KMS-11 (cell line): ENCODE data around the gene PDCD4.

Source experiments
- H2AFZ ChIP-seq: fragments of 200-600 bp; sonication (generic); 2 replicates; pipeline ENCODE4 v1.6.1; 2016; ENCODE audit warnings: antibody characterized with exemption, mixed run types, low read depth
- H3K27ac ChIP-seq: fragments of 200-600 bp; sonication (generic); 2 replicates; pipeline ENCODE4 v1.6.1; 2016; ENCODE audit warnings: mild to moderate bottlenecking, mixed run types
- H3K27me3 ChIP-seq: fragments of 200-600 bp; sonication (generic); 2 replicates; pipeline ENCODE4 v1.6.1; 2017; ENCODE audit warnings: mild to moderate bottlenecking, low read depth, mixed run types, moderate library complexity; ENCODE audit not compliant: insufficient read depth
- H3K36me3 ChIP-seq: fragments of 200-600 bp; sonication (generic); 2 replicates; pipeline ENCODE4 v1.6.1; 2017; ENCODE audit warnings: mild to moderate bottlenecking, mixed run types; ENCODE audit not compliant: insufficient read depth
- H3K4me1 ChIP-seq: fragments of 200-600 bp; sonication (generic); 2 replicates; pipeline ENCODE4 v1.6.1; 2016; ENCODE audit warnings: mild to moderate bottlenecking, low read depth, mixed run types; ENCODE audit not compliant: poor library complexity, severe bottlenecking
- H3K4me2 ChIP-seq: fragments of 200-600 bp; sonication (generic); 2 replicates; pipeline ENCODE4 v1.7.0; 2016; ENCODE audit warnings: mild to moderate bottlenecking, mixed run types
- H3K4me3 ChIP-seq: fragments of 200-600 bp; sonication (generic); IDR thresholded peaks from 2 replicates; pipeline ENCODE4 v1.6.1; 2017; ENCODE audit warnings: low read depth, low read length, mixed read lengths; ENCODE audit not compliant: insufficient read depth
- H3K79me2 ChIP-seq: fragments of 200-600 bp; sonication (generic); 2 replicates; pipeline ENCODE4 v1.6.1; 2016; ENCODE audit warnings: low read depth, mixed run types; ENCODE audit not compliant: insufficient read depth
- H3K9ac ChIP-seq: fragments of 200-600 bp; sonication (generic); 2 replicates; pipeline ENCODE4 v1.6.1; 2016; ENCODE audit warnings: mild to moderate bottlenecking, mixed run types
- H4K20me1 ChIP-seq: fragments of 200-600 bp; sonication (generic); 2 replicates; pipeline ENCODE4 v1.6.1; 2016; ENCODE audit warnings: mild to moderate bottlenecking, mixed run types; ENCODE audit not compliant: insufficient read depth
- CTCF ChIP-seq: fragments of 200-600 bp; sonication (generic); conservative IDR thresholded peaks from 2 replicates; pipeline ENCODE4 v1.6.1; 2017; ENCODE audit warnings: low read depth, mild to moderate bottlenecking, antibody characterized with exemption, low read length, moderate library complexity, mixed read lengths

PDCD4 gene

GRCh38 chr10:110861476-110861875 is 10.3 kb upstream of the PDCD4 start:
- no peak overlapping the region for H3K9ac ChIP-seq
- no peaks in the 10 kb centered on the region for H4K20me1 ChIP-seq
- peaks cover 54% of the 10 kb centered on the region for H3K4me1 ChIP-seq
- no peak overlapping the region for H3K27ac ChIP-seq
- H3K36me3 ChIP-seq = no peaks in the 10 kb centered on the region
- 0 out of 2 replicates have a peak overlapping the region, but pooled peaks have one; percentile 29 for H3K4me2 ChIP-seq
- H3K27me3 ChIP-seq = no peaks in the 10 kb centered on the region
- H3K79me2 ChIP-seq = no peaks in the 10 kb centered on the region
- H2AFZ ChIP-seq = no peak overlapping the region
- no peak for TF ChIP-seq CTCF
- H3K4me3 ChIP-seq = no peak overlapping the region

DNA sequence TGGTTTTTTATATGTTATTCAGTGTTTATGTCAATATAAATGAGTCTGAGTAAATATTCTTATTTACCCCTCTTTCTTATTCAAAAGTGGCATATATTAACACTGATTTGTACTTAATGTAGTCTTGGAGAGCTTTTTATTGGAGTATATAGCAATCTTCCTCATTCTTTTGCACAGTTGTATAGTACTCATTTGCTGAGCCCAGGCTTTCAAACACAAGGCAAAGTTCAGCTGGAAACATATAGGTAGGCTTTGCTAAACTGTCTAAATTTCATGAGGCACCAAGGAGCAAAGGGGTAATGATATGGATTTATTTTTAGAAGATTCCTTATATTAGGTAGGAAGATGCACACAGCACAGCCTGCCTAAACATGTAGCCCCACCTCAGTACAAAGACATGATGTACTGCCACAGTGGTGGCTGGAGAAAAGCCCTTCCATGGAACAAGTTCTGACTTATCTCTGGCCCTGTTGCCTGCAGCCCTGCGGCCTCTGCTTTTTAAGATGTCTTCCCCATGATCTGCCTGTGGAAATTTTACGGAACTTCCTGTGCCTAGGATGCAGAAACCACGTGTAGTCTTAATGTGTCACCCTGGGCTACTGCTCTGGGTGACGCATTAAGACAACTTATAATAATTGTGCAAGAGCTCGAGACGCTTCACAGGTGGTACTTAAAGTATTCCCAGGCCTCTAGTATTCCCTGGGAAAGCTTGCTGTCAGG is 9.6 kb upstream of the PDCD4 start:
- Histone ChIP-seq H2AFZ (no peak overlapping the region), H3K27ac (no peak overlapping the region), H3K27me3 (no peaks in the 10 kb centered on the region), H3K79me2 (no peaks in the 10 kb centered on the region), H3K9ac (no peak overlapping the region), H3K4me2 (no peak overlapping the region), H4K20me1 (no peaks in the 10 kb centered on the region), H3K36me3 (no peaks in the 10 kb centered on the region), H3K4me1 (peaks cover 53% of the 10 kb centered on the region), H3K4me3 (no peak overlapping the region)
- TF ChIP-seq CTCF = no peak

DNA sequence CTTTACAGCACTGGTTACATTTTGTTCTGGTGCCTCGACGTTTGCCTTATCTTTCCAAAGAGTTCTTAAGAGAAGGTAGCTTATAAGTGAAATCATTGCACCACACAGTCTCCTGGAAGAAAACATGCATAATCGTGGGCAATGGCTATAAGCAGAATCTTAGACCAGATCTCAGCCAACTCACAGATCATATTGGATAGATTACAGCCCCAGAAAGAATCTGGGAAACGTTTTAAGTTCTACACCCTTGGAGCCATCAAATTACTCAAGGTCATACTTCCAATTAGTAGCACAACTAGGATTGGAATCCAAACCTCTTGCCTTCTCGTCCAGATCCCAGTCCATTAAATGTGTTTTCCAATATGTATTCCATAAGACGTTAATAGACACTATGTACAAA is 8.8 kb upstream of the PDCD4 start:
- H3K27me3 ChIP-seq = no peaks in the 10 kb centered on the region
- no peak for TF ChIP-seq CTCF
- no peaks in the 10 kb centered on the region for H3K36me3 ChIP-seq
- no peaks in the 10 kb centered on the region for H4K20me1 ChIP-seq
- no peak overlapping the region for H3K27ac ChIP-seq
- H3K79me2 ChIP-seq = no peaks in the 10 kb centered on the region
- peaks cover 44% of the 10 kb centered on the region for H3K4me1 ChIP-seq
- H3K4me3 ChIP-seq = no peak overlapping the region
- H2AFZ ChIP-seq = no peak overlapping the region
- H3K4me2 ChIP-seq = no peak overlapping the region
- no peak overlapping the region for H3K9ac ChIP-seq

- Histone ChIP-seq H3K4me2 (no peak overlapping the region), H3K36me3 (no peaks in the 10 kb centered on the region), H3K79me2 (no peaks in the 10 kb centered on the region), H3K27me3 (no peaks in the 10 kb centered on the region), H3K4me1 (peaks cover 40% of the 10 kb centered on the region), H3K9ac (no peak overlapping the region), H4K20me1 (no peaks in the 10 kb centered on the region), H2AFZ (no peak overlapping the region), H3K4me3 (no peak overlapping the region), H3K27ac (no peak overlapping the region)
- no peak for TF ChIP-seq CTCF
Observed at GRCh38 chr10:110863361-110863760, 8.4 kb upstream of the PDCD4 start.
